T1000 (cell line): ENCODE results near the gene SYT13.

ENCODE experiments used
- DNase-seq: peaks from one replicate; lab custom pipeline; 2025; ENCODE audit warnings: mixed read lengths; lab: John Stamatoyannopoulos, UW

Gene SYT13, protein sequence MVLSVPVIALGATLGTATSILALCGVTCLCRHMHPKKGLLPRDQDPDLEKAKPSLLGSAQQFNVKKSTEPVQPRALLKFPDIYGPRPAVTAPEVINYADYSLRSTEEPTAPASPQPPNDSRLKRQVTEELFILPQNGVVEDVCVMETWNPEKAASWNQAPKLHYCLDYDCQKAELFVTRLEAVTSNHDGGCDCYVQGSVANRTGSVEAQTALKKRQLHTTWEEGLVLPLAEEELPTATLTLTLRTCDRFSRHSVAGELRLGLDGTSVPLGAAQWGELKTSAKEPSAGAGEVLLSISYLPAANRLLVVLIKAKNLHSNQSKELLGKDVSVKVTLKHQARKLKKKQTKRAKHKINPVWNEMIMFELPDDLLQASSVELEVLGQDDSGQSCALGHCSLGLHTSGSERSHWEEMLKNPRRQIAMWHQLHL

DNA sequence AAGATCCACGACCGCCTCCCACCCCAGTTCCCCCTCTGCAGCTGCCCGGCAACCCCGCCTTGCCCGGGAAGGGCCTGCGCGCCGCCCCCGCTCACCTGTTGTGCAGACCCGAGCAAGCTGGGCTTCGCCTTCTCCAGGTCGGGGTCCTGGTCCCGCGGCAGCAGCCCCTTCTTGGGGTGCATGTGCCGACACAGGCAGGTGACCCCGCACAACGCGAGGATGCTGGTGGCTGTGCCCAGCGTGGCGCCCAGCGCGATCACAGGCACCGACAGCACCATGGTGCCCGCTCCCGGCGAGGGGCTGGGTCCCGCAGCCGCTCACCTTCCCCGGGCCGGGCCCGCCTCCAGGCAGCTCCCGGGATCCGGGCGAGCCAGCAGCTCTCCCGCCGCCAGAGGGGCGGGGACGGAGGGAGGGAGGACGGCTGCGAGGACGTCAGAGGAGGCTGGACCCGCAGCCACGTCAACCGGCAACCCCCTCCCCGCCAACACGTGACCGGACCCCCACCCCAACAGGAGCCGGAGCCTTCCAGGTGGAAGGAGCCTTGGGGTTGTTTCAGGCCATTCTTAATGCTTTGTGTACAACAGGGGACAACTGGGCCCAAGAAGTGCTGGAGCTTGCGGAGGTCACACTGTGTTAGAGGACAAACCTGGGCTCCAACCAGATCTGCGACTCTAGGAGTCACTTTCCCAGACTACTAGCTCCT lies at the start of gene SYT13:
SYT13 (minus strand) TSS at position 412 of the 703 bp plus-strand sequence; CDS start at position 278, 134 bp downstream.
- no peak for DNase-seq

DNA sequence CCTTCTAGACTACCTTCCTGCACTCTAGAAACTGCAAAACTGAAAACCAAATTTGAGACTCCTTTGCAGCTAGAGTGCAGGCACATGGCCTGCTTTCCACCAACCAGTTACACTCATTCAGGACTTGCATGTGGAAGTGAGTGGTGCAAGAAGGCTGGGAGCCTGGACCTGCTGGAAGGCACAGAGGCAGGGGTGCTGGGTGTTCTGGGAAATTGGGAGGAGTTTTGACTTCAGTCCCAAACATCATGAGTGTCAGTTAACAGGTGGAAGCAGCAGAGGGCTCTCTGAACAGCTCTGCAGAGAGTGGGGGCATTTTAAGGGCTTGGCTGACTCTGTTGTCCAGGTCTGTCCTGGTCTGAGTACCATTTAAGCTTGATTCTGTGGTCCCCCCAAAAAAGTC lies 49.3 kb upstream of the SYT13 start:
- DNase-seq: no peak

DNA sequence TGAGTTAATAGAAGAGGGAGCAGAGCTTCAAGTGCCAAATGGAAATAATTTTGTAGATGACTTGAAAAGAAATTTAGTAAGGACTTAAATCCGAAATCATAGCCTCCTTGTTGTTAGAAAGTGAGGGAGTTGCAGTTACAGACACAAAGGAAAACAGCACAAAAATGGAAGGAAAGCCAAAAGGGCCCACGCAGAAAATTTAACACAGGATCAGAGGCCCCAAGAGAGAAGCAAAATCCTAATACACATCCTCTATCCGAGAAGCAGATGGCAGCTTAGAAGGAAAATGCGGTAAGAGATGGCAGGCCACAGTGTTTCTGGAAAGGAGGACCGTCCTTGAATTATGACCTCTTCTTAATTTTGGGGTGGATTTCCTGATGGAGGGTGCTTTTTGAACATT lies 48.7 kb upstream of the SYT13 start:
- no peak for DNase-seq

DNA sequence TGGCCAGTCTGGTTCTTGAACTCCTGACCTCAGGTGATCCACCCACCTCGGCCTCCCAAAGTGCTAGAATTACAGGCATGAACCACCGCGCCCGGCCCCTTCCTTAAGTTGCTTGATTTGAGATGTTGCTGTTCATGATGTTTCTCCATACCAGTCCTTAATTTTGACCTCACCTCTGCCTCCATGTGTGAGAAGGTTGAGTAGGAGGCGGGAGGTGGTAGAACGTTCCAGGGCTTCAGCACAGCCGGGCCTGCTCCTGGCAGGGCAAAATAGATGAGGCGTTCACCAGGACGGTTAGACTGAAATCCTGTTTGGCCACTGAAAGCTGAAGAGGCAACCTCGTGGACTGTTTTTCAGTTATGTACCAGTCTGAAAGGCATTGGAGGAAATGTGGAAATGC lies 48.3 kb upstream of the SYT13 start:
- DNase-seq: no peak

DNA sequence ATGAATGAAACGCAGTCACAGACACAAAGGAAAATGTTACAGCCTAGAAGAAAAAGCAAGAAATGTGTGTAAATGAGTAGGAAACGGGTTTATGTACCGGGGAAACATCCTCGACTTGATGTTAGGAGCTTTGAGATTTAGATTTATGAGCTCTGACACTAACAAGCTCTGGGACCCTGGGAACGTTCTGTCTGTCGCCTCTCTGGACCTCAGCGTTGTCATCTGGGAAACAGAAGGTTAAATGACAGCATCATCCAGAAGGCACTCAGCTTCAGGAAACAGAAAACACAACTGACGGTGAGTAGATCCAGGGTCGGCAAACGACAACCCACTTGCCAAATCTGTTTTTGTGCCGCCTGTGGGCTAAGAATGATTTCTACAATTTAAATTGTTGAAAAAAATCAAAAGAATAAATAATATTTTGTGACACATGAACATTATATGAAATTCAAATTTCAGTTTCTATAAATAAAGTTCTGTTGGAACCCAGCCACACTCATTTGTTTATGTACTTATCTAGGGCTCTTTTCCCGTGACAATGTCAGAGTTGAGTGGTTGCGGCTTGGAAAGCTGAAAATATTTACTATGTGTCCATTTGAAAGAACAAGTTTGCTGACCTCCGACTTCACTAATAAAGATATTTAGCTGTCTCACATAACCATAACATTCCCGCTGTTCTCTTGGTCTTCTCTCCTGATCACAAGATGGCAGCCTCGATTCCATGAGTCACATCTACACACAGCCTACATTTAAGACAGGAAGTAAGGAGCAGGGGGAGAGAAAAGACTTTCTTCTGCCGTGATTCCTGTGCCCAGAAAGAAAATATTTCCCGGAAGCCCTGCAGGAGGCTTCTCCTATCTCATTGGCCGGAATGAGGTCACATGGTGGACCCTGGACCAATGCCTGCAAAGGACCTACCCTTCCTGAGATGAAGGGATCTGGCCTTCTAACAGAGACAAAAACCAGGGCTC lies 47.1 kb upstream of the SYT13 start:
- peak; percentile 2 for DNase-seq

DNA sequence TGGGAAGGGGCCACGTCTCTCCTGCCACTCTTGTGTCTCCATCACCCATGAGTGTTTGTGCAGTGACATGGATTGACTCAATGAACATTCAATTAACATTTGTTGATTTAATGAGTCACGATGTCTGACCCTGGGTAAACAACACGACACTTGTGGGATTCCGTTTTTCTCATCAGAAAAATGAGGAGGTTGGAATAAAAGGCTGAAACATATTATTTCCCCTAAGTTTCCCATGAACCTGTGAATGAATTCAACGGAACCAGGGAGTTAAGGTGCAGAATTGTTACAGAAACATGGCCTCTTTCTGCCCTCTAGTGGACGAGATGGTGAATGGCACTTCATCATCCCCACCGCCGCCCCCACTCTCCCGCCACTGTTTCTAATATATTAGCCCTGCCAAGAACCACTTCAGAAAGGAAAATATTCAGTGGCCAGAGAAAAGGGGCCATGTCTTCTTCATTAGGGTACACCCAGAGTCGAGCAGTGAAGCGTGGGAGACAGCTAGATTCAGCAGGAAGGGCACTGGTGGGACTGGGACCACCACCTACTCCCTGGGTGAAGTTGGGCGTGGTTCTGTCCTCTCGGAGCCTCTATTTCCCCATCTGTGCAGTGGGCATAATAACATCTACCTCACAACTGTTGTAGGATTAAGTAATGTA lies 46.3 kb upstream of the SYT13 start:
- peak; percentile 7 for DNase-seq

DNA sequence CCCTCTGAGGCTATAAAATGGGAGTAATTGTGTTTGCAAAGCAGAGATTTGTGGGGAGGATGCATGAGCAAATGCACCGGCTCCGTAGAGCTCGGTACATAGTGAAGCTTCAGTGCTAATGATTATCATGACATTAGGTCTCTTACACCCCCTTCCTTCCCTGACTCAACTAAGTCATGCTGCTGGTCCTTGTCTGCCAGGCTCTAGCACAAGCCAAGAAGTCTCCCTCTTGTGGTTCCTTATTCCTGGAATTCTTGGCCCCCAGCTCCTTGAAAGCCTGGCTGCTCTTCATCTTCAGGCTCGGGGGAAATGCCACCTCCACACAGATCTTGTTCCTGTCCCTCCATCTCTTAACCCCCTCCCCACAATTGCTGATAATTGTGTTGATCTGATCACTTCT lies 45.7 kb upstream of the SYT13 start:
- DNase-seq: no peak

DNA sequence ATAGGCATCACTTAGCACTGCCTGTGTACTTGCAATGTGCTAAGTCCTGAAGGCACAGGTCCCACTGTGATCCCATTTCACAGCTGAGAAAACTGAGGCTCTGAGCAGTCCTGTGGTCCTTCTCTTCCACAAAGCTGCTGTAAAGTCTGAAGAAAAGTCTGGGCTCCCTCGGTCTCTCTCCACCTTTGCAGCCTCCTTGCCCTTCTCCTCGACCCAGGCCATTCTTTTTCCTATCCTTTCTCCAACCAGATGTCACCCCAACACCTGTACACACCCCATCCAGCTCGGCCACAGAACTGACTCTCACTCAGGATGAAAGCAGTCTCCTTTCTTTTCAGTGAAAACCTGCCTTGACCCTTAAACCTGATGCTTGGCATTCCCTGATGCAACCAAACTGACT lies 42.6 kb upstream of the SYT13 start:
- DNase-seq: no peak

DNA sequence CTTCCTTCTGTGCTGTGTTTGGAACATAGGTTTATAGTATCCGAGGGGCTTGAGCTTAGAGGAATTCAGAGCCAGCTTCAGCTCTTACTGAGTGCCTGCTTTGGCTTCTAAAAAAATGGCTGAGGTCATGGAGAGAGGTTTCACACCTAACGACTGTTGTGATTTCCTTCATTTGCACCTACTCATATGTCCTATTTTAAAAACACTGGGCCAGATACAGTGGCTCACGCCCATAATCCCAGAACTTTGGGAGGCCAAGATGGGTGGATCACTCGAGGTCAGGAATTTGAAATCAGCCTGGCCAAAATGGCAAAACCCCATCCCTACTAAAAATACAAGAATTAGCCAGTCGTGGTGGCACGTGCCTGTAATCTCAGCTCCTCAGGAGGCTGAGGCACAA lies 38.3 kb upstream of the SYT13 start:
- no peak for DNase-seq

DNA sequence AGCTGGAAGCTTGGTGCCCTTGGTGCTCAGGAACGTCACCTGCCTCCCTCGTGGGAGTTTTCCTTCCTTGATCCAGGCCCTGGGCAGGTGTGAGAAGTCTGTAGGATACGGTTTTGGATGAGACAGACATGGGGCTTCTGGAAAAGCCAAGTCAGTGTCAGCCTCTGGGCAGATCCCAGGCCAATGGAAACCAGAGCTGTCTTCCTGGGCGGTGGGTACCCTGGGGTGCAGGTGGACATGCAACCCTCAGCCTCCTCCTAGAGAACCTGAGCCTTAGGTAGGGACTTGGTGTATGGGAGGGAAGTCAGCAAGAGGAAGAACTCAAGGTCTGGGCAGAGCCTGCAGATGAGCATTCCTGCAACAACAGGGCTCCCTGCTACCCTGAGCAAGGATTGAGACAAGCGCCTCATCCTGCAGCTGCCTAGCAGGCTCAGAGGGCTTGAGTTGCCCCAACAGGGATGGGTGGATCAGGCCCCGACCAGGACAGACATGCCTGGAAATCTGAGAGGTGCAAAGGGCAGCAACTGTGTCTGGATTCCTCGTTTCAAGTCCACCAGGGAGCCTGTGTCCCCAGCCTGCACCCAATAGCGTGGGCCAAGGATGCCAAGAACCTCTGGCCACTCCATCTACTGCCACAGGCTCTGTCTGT lies 37.6 kb upstream of the SYT13 start:
- DNase-seq: no peak

DNA sequence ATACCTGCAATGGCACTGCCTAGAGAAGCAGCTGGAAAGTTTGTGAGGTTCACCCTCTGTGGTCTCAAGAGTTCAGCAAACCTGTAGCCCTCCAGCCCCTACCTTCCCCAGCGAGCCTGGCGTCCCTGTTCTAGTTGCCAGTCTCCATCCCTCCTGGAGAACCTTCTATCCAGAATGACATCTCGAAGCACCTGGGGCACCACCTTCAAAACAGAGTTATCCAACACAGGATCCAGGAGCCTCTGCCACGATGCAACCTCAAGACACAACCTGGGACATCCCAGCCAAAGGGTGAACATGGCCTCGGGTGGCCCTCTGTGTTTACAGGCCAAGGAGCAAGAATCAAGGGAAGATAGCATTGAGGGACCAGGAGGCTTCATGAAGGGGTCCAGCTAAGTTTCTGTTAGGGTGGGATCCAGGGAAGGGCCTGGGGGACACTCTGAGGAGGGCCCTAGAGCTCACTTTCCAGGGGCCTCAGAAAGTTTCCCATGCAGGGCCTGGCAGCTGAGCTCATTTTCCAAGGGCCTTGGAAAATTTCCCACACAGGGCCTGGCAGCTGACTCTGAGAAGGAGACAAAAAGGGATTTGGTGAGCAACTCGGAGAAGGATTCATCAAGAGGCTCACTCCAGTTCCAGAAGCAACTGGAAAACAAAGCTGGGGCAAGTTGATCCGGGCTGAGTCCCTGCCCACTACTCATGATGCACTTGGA lies 36.9 kb upstream of the SYT13 start:
- DNase-seq: no peak

DNA sequence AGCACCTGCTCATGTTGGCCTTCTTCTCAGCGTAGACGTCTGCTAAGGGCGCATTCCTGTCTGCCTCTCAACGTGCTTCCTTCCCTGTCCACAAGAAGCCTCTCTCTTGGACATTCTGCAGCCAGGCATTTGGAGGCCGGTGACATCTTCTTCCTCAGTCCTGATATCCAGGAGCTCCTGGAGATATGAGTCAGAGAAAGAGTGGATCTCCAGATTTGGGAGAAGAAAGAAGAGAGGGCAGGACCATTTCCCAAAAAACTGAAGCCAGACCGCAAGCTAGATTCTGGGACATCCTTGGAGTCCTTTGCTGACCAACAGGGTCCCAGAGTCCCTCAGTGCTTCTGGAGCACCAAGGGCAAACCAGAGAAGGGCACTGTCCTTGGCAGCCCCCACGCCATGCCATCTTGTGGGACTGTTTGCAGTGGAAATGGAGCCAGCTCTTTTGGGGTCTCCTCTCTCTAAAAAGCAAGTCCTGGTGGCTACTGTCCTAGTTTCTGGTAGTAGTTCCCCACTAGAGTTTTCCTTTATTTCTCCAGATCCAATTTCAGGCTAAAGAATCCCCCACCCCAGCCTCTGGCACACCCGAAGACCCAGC lies 36.1 kb upstream of the SYT13 start:
- no peak for DNase-seq

DNA sequence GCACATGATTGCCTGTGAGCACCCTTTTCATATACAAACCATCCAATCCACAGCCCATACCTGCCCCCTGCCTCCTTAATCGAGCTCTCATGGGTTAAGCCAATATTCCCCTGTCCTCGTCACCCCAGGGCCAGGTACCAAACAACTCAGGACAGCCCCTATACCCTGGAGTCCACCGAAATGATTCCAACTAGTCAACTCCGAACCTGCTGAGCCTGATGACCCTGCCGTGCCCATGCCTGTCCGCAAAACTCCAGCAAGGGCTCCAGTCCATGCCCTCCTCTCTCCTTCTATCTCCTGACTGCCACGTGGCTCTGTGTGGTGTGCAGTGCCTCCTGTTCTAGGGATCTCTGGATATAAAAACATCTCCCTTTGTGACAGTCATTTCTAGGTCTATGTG lies 35.5 kb upstream of the SYT13 start:
- DNase-seq: no peak

DNA sequence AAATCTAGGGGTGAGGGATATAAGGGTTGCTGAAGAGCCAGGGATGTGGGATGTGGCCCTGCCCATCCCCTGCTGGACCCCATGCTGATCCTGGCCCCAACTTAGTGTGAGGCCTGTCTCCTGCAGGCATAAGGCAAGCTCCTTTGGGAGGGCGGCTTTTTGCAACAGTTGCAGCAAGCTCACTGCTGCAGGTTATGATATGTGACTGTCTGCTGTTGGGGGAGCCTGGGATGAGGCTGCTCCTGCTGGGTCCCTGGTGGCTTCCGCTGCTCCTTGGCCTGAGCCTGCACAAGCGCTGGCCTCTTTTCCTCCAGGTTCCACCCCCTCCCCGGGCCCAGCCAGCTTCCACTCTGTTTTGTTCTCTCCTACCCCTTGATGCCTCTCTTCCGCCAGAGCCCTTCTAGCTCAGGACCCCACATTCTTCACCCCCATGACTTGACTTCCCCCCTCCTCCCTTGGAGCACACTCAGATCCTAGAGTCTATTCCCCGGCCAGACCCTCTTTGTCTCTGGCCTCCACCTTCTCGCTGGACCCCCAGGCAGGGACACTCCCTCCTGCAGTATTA lies 35.0 kb upstream of the SYT13 start:
- no peak for DNase-seq

DNA sequence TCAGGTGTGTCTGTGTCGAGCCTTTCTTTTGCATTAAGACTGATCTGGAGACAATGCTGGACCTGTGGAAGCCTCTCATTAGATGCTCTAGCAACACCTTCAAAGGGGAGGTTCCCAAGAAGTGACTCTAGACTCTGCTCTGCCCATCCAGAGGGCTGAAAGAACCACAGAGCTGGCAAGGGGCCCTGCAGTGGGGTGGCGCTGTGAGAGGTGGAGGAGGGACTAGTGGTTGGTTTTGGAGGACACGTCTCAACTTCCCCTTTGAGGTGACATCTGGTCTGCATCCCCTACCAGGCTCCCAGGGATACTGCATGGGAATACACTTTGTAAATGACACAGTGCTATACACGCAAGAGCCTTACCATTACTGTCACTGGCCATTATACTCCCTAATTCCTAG lies 34.2 kb upstream of the SYT13 start:
- no peak for DNase-seq

DNA sequence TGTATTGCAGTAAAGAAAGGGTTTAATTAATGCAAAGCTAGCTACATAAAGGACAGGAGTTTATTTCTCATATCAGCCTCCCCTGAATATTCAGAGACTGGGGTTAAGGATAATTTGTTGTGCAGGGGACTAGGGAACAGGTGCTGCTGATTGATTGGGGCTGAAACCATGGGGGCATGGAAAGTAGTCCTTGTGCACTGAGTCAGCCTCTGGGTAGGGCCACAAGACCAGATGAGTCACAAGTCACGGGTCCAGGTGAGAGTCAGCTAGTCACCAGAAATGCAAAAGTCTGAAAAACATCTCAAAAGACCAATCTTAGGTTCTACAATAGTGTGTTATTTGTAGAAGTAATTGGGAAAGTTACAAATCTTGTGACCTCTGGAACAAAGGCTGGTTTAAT lies 32.9 kb upstream of the SYT13 start:
- no peak for DNase-seq

DNA sequence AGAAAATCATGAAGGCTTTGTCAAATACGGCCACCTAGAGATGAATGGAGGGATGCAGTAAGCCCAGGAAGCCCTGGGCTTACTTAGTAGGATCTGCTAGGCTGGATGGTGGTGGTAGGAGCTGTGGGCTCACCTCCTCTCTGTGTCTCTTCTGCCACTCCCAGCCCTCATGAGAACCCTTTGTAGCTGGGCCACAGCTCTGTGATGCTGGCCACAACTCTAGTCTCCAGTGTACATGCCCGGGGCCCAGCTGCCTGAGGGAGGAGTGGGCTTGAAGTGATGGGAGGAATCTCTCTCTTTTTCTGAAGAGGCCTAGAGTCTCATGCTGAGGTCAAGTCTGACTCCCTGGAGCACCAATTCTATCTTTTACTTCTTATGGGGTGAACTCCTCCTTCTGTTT lies 32.4 kb upstream of the SYT13 start:
- DNase-seq: no peak

DNA sequence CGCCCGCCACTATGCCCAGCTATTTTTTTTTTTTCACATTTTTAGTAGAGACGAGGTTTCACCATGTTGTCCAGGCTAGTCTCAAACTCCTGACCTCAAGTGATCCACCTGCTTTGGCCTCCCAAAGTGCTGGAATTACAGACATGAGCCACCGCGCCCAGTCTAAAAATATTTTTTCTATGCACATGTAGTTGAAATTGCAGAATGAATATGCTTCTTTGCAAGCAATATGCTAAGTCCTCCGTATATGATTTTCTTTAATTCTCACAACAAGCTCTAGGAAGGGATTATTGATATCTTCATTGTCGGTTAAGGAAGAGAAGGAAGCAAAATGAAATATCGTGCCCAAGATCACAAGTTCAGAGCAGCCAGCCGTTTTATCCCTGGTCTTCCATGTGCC lies 30.1 kb upstream of the SYT13 start:
- no peak for DNase-seq

DNA sequence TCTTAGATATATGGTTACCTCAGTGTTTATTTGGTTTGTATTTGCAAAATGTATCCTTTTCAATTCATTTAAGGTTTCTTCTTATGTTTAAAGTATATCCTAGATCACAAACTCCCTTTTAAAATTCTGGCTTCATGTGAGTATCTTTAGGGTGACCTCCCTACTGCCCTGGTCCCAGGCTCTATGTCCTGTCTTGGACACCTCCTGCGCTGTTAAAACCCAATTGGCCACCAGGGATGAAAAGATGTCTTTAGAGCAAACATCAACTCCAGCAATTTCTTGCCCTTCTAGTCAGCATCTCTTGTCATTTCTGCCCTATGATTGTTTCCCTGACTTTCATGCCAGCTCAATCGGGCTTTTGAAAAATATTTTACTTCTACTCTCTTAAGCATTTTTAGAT lies 28.8 kb upstream of the SYT13 start:
- no peak for DNase-seq
